Esophagus squamous epithelium (tissue), 5 donors: ENCODE results near the gene MAEA. TPM values are rescaled to one million over a fixed set of nuclear protein-coding genes. Genes with fewer than 3 reads are reported as not detected.

Experiments
- DNase-seq: peaks from one replicate; lab custom pipeline; 2025; lab: John Stamatoyannopoulos, UW
- H3K27ac ChIP-seq, 4 donors: fragments of 200-600 bp; sonication (generic); one replicate each; pipeline ENCODE4 v1.5.1; 2016 to 2019; ENCODE audit warnings: mild to moderate bottlenecking in 1 of 4
- H3K27me3 ChIP-seq, 4 donors: fragments of 200-600 bp; sonication (generic); 1 replicate in 3 of 4; 2 replicates in 1 of 4; pipeline versions ENCODE4 v1.5.1 to v1.6.0; 2017 to 2021; ENCODE audit warnings: antibody characterized with exemption in 1 of 4
- H3K36me3 ChIP-seq, 3 donors: fragments of 200-600 bp; sonication (generic); one replicate each; pipeline ENCODE4 v1.5.1; 2016 to 2019
- H3K4me1 ChIP-seq, 3 donors: fragments of 200-600 bp; sonication (generic); one replicate each; pipeline ENCODE4 v1.5.1; 2017 to 2019
- H3K4me3 ChIP-seq, 4 donors: fragments of 200-600 bp; sonication (generic); 1 replicate in 3 of 4; 2 replicates in 1 of 4; pipeline ENCODE4 v1.5.1; 2016 to 2019; ENCODE audit warnings: mild to moderate bottlenecking in 2 of 4, moderate library complexity in 1 of 4
- H3K9me3 ChIP-seq, 3 donors: fragments of 200-600 bp; sonication (generic); one replicate each; pipeline ENCODE4 v1.5.1; 2016 to 2019
- CTCF ChIP-seq, 6 experiments: fragments of 450-650 bp in 4 of 6; fragments of 200-600 bp in 2 of 6; sonication (generic) in 2 of 6; IDR thresholded peaks; one replicate each; pipeline ENCODE4 v1.5.1; 2016 to 2019; ENCODE audit warnings: antibody characterized with exemption in 6 of 6, mild to moderate bottlenecking in 4 of 6, moderate library complexity in 4 of 6
- POLR2A ChIP-seq, 4 donors: fragments of 450-650 bp; IDR thresholded peaks; one replicate each; pipeline ENCODE4 v1.6.1; 2017; ENCODE audit warnings: antibody characterized with exemption in 4 of 4, mild to moderate bottlenecking in 4 of 4, moderate library complexity in 3 of 4
- WGBS, 2 donors: methylation state at CpG; one replicate each; pipeline ENCODE4 v1.1.5; 2018; 5-methylcytosine and 5-hydroxymethylcytosine counted together
- intact Hi-C: fragments of 100-400 bp; cut with DNase I; formaldehyde crosslinking; loops from one replicate; pipeline ENCODE4 v1.15.0; 2022
- total RNA-seq, 4 donors: library from RNA; depleted of rRNA; stranded (reverse); fragments of >200 nt; gene quantifications; one replicate each; pipeline ENCODE4 v1.1.0, GENCODE V29; 2016
- donor health status: DM: yes; HTN: yes; CAD: no.

Gene MAEA
- total RNA-seq, 4 donors from 2014 or later, result 56.6 to 78.7 (median 67.5) TPM

- WGBS, 2 donors, result 87 to 92% methylated on average over 11 of the region's 11 CpGs
- Histone ChIP-seq H3K4me3 (no peak overlapping the region), H3K27me3 (no peaks in the 10 kb centered on the region), H3K36me3 (peaks cover 0 to 91% (median 4%) of the 10 kb centered on the region in 3 donors), H3K27ac (no peak overlapping the region), H3K9me3 (no peaks in the 10 kb centered on the region), H3K4me1 (peaks cover 0 to 13% (median 4%) of the 10 kb centered on the region in 3 donors)
- TF ChIP-seq CTCF (IDR thresholded peaks at IDR 0.05) (no peak), POLR2A (IDR thresholded peaks at IDR 0.05) (no peak)
- intact Hi-C loops, result no loop called here
- DNase-seq, result no peak
Observed at GRCh38 chr4:1363513-1363912, 73.8 kb downstream of the MAEA start.

- H3K4me1 ChIP-seq, result peaks cover 0 to 13% (median 4%) of the 10 kb centered on the region in 3 donors
- no peaks in the 10 kb centered on the region for H3K27me3 ChIP-seq
- no peaks in the 10 kb centered on the region for H3K9me3 ChIP-seq
- no peak for DNase-seq
- no peak overlapping the region for H3K4me3 ChIP-seq
- 80 to 97% methylated on average over 3 of the region's 18 CpGs for WGBS, 2 donors
- no peak for TF ChIP-seq POLR2A (IDR thresholded peaks at IDR 0.05)
- intact Hi-C loops, result no loop called here
- H3K27ac ChIP-seq, result no peak overlapping the region
- peaks cover 0 to 90% (median 4%) of the 10 kb centered on the region in 3 donors for H3K36me3 ChIP-seq
Observed at GRCh38 chr4:1364217-1364616, 74.5 kb downstream of the MAEA start.

- no peak for TF ChIP-seq POLR2A (IDR thresholded peaks at IDR 0.05)
- intact Hi-C loops, result no loop called here
- H3K9me3 ChIP-seq, result no peaks in the 10 kb centered on the region
- 83 to 90% methylated on average over 2 to 4 of the region's 13 CpGs for WGBS, 2 donors
- H3K36me3 ChIP-seq, result peaks cover 0 to 85% (median 4%) of the 10 kb centered on the region in 3 donors
- H3K27ac ChIP-seq, result no peak overlapping the region
- H3K4me3 ChIP-seq, result no peak overlapping the region
- no peaks in the 10 kb centered on the region for H3K27me3 ChIP-seq
- DNase-seq, result no peak
- peaks cover 0 to 13% (median 4%) of the 10 kb centered on the region in 3 donors for H3K4me1 ChIP-seq
Observed at GRCh38 chr4:1364748-1365147, 75.1 kb downstream of the MAEA start.

DNA sequence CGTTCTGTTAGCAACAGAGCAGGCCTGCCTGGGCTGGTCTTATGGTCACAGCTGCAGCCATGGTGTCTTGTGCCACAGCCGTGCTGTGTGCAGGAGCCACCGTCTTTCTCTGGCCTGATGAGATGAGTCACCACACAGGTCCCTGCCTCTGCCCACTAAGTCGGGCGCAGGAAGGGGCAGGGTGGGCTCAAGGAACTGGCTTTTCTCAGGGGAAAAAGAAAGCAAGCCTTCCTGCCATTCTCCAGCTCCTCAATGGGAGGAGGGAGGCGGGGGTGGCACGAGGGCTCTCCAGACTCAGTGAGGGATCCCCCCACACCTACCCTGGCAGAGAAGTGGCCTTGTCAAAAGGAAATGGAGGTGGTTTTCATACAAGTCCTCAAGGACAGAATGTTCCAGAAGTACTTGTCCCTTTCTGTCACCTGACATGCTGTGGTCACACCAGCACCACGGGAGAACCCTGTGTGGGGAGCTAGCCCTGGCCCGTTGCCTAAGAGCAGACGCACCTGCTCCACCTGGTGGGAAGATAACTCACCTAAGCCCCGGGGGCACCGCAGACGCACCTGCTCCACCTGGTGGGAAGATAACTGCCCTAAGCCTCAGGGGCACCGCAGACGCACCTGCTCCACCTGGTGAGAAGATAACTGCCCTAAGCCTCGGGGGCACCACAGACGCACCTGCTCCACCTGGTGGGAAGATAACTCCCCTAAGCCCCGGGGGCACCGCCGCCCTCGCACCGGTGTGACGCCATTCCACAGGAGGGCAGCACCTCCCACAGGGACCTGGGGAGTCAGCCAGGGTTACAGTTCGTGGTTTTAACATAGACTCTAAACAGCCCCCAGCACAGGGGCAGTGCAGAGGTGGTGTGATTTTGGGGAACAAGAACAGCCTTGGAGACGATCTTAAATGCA, 75.8 kb downstream of the MAEA start:
- H3K4me1 ChIP-seq, result peaks cover 0 to 13% (median 4%) of the 10 kb centered on the region in 3 donors
- TF ChIP-seq POLR2A (IDR thresholded peaks at IDR 0.05), result no peak
- TF ChIP-seq CTCF (IDR thresholded peaks at IDR 0.05), result no peak
- intact Hi-C loops, result no loop called here
- H3K27me3 ChIP-seq, result no peaks in the 10 kb centered on the region
- H3K4me3 ChIP-seq, result no peak overlapping the region
- peaks cover 0 to 85% (median 4%) of the 10 kb centered on the region in 3 donors for H3K36me3 ChIP-seq
- 58 to 70% methylated on average over 1 to 2 of the region's 25 CpGs for WGBS, 2 donors
- H3K27ac ChIP-seq, result no peak overlapping the region
- DNase-seq, result no peak
- no peaks in the 10 kb centered on the region for H3K9me3 ChIP-seq

DNA sequence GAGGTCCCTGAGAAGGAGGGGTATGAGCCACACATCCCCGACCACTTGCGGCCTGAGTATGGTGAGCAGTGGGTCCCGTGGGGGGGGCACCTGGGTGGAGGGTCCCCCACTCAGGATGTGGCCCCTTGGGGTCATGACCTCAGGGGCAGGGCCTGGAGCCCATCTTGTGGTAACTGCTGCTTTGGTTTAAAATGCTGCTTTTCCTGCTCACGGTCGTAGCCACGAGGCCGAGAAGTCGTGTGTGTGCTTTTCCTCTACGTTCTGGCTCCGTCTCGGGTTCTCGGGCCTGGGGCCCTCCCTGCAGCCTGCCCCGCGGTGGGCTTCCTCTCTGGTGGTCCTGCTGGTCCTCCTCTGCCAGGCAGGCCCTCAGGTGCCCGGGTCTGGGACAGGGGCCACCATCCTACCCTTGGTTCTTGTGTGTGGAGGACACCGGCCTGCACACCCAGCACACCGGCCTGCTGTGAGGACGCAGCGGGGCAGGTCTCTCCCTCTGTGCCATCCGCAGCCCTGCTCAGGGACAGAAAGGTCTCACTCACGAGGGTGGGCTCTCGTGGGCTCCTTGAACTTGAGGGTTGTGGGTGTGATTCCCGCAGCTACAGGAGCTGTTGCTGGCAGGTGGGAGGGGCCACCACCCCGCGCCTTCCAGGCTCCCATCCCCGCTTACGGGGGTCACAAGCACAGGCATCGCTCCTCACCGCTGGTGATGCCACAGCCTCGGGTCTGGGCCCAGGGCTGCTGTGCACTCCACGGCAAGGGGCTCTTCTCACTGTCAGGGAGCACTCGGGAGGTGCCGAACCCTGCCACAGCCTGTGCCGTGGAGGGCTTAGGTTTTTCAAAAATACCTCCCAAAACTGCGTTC, 76.9 kb downstream of the MAEA start:
- no peak for DNase-seq
- H3K4me3 ChIP-seq, result no peak overlapping the region
- peaks cover 0 to 77% (median 4%) of the 10 kb centered on the region in 3 donors for H3K36me3 ChIP-seq
- WGBS, 2 donors, result 84 to 93% methylated on average over 4 to 20 of the region's 35 CpGs
- intact Hi-C loops, result no loop called here
- H3K4me1 ChIP-seq, result peaks cover 0 to 13% (median 4%) of the 10 kb centered on the region in 3 donors
- H3K27me3 ChIP-seq, result no peaks in the 10 kb centered on the region
- no peaks in the 10 kb centered on the region for H3K9me3 ChIP-seq
- TF ChIP-seq CTCF (IDR thresholded peaks at IDR 0.05), result no peak
- TF ChIP-seq POLR2A (IDR thresholded peaks at IDR 0.05), result no peak
- no peak overlapping the region for H3K27ac ChIP-seq
